HepG2 (cell line): Measurements from ENCODE around the gene CEP162. TPM values are rescaled to one million over a fixed set of nuclear protein-coding genes. Genes with fewer than 3 reads are reported as not detected.
A peak's percentile ranks its signal among the peaks of the same experiment; 100 is the strongest.

Experiments
- AKAP8 ChIP-seq: sonication (generic); formaldehyde crosslinking; IDR thresholded peaks from 2 replicates; pipeline ENCODE4 v1.5.1; 2020; ENCODE audit warnings: mild to moderate bottlenecking, missing genetic modification reagents
- ARNT2 ChIP-seq: sonication (generic); formaldehyde crosslinking; IDR thresholded peaks from 2 replicates; pipeline ENCODE4 v1.8.0; 2022; ENCODE audit warnings: mild to moderate bottlenecking, low read depth, missing genetic modification reagents, moderate library complexity
- ATF7 ChIP-seq, 2 experiments: fragments of 450-650 bp in 1 of 2; sonication (generic) in 1 of 2; formaldehyde crosslinking in 1 of 2; IDR thresholded peaks; 2 replicates each; pipeline versions ENCODE4 v1.4.0 to v1.6.1; 2016 to 2020; ENCODE audit warnings: antibody characterized with exemption in 1 of 2, mild to moderate bottlenecking in 1 of 2, missing genetic modification reagents in 1 of 2
- BORCS8-MEF2B ChIP-seq: sonication (generic); formaldehyde crosslinking; IDR thresholded peaks from 2 replicates; pipeline ENCODE4 v1.8.0; 2022; ENCODE audit warnings: mild to moderate bottlenecking, missing genetic modification reagents
- CBX1 ChIP-seq: IDR thresholded peaks from one replicate; pipeline ENCODE4 v1.6.1; 2016; ENCODE audit warnings: antibody characterized with exemption, low read depth
- DNMT3B ChIP-seq: conservative IDR thresholded peaks from 2 replicates; pipeline ENCODE4 v1.6.1; 2016; ENCODE audit warnings: missing biosample characterization, control low read depth
- EED ChIP-seq: sonication (generic); formaldehyde crosslinking; IDR thresholded peaks from 2 replicates; pipeline ENCODE4 v1.5.0; 2020; ENCODE audit warnings: mild to moderate bottlenecking, missing genetic modification reagents
- EHMT2 ChIP-seq: fragments of 200-600 bp; sonication (generic); IDR thresholded peaks from 2 replicates; pipeline ENCODE4 v1.7.0; 2017; ENCODE audit warnings: antibody characterized with exemption, low read depth, low read length, borderline replicate concordance
- FOSL1 ChIP-seq: sonication (generic); formaldehyde crosslinking; IDR thresholded peaks from 2 replicates; pipeline ENCODE4 v1.9.0; 2021; ENCODE audit warnings: missing genetic modification reagents, borderline replicate concordance
- GATAD1 ChIP-seq: IDR thresholded peaks from 2 replicates; pipeline ENCODE4 v1.6.1; 2016; ENCODE audit warnings: missing genetic modification reagents, missing compliant biosample characterization
- GTF2F1 ChIP-seq: fragments of 150-350 bp; IDR thresholded peaks from 2 replicates; pipeline ENCODE4 v1.6.1; 2014; ENCODE audit warnings: low read length
- MIXL1 ChIP-seq: IDR thresholded peaks from 2 replicates; pipeline ENCODE4 v1.6.1; 2016
- PRMT3 ChIP-seq: sonication (generic); formaldehyde crosslinking; IDR thresholded peaks from 2 replicates; pipeline ENCODE4 v1.8.1; 2022; ENCODE audit warnings: low read depth, mild to moderate bottlenecking, moderate library complexity, missing genetic modification reagents, borderline replicate concordance
- PTBP1 ChIP-seq: fragments of 200-400 bp; formaldehyde crosslinking; IDR thresholded peaks from 2 replicates; pipeline ENCODE4 v1.6.1; 2018; ENCODE audit warnings: low read length, low read depth; ENCODE audit not compliant: poor library complexity, severe bottlenecking
- RELA ChIP-seq: sonication (generic); formaldehyde crosslinking; IDR thresholded peaks from 2 replicates; pipeline ENCODE4 v1.4.0; 2020; ENCODE audit warnings: missing genetic modification reagents
- REPIN1 ChIP-seq: sonication (generic); formaldehyde crosslinking; IDR thresholded peaks from 2 replicates; pipeline ENCODE4 v1.8.0; 2022; ENCODE audit warnings: missing genetic modification reagents, low read depth, mild to moderate bottlenecking, borderline replicate concordance
- RFXAP ChIP-seq: sonication (generic); formaldehyde crosslinking; IDR thresholded peaks from 2 replicates; pipeline ENCODE4 v1.4.0; 2020; ENCODE audit warnings: missing genetic modification reagents, borderline replicate concordance
- RXRA ChIP-seq: sonication (generic); formaldehyde crosslinking; IDR thresholded peaks from 2 replicates; pipeline ENCODE4 v1.5.1; 2020; ENCODE audit warnings: missing genetic modification reagents
- RXRB ChIP-seq: IDR thresholded peaks from 2 replicates; pipeline ENCODE4 v1.6.1; 2016; ENCODE audit warnings: borderline replicate concordance, missing genetic modification reagents, missing compliant biosample characterization
- SATB2 ChIP-seq: sonication (generic); formaldehyde crosslinking; IDR thresholded peaks from 2 replicates; pipeline ENCODE4 v1.5.0; 2020; ENCODE audit warnings: missing genetic modification reagents
- SMYD3 ChIP-seq: sonication (generic); formaldehyde crosslinking; IDR thresholded peaks from 2 replicates; pipeline ENCODE4 v1.8.1; 2023; ENCODE audit warnings: mild to moderate bottlenecking, missing genetic modification reagents
- SPEN ChIP-seq: sonication (generic); formaldehyde crosslinking; IDR thresholded peaks from 2 replicates; pipeline ENCODE4 v1.5.1; 2020; ENCODE audit warnings: low read depth, mild to moderate bottlenecking, missing genetic modification reagents
- USF2 ChIP-seq, 2 experiments: sonication (generic) in 1 of 2; formaldehyde crosslinking in 1 of 2; IDR thresholded peaks; 2 replicates each; pipeline versions ENCODE4 v1.5.1 to v1.6.1; 2011 to 2020; ENCODE audit warnings: borderline replicate concordance in 1 of 2, low read depth in 1 of 2, low read length in 1 of 2, mild to moderate bottlenecking in 1 of 2, missing genetic modification reagents in 1 of 2, moderate library complexity in 1 of 2
- YEATS2 ChIP-seq: sonication (generic); formaldehyde crosslinking; IDR thresholded peaks from 2 replicates; pipeline ENCODE4 v1.4.0; 2020; ENCODE audit warnings: missing genetic modification reagents, borderline replicate concordance
- ZFP90 ChIP-seq: sonication (generic); formaldehyde crosslinking; IDR thresholded peaks from 2 replicates; pipeline ENCODE4 v1.8.0; 2022; ENCODE audit warnings: missing genetic modification reagents, mild to moderate bottlenecking, inconsistent platforms, borderline replicate concordance
- ZNF414 ChIP-seq: sonication (generic); formaldehyde crosslinking; IDR thresholded peaks from 2 replicates; pipeline ENCODE4 v1.5.0; 2020; ENCODE audit warnings: missing genetic modification reagents
- ZNF598 ChIP-seq: sonication (generic); formaldehyde crosslinking; IDR thresholded peaks from 2 replicates; pipeline ENCODE4 v1.5.1; 2020; ENCODE audit warnings: mild to moderate bottlenecking, missing genetic modification reagents, borderline replicate concordance
- ZNF644 ChIP-seq: IDR thresholded peaks from 2 replicates; pipeline ENCODE4 v1.6.1; 2016; ENCODE audit warnings: low read depth
- ZNF703 ChIP-seq: sonication (generic); formaldehyde crosslinking; IDR thresholded peaks from 2 replicates; pipeline ENCODE4 v1.5.1; 2020; ENCODE audit warnings: missing genetic modification reagents, mild to moderate bottlenecking, moderate library complexity, borderline replicate concordance
- ZNF720 ChIP-seq: sonication (generic); formaldehyde crosslinking; IDR thresholded peaks from 2 replicates; pipeline ENCODE4 v1.4.0; 2020; ENCODE audit warnings: missing genetic modification reagents
- polyA plus RNA-seq, 8 experiments: library from polyadenylated mRNA; depleted of rRNA in 3 of 8; stranded (reverse) in 7 of 8; unstranded in 1 of 8; fragments of >200 nt; fragmentation: Illumina TruSeq in 4 of 8; extraction: Trizol in 4 of 8; gene quantifications; 2 replicates each; pipeline versions ENCODE4 v1.2.1 to v1.2.3, GENCODE V29; 2011 to 2016; ENCODE audit warnings: low read depth in 4 of 8, missing spikeins in 1 of 8, mixed read lengths in 1 of 8; ENCODE audit not compliant: insufficient read depth in 1 of 8
- total RNA-seq, 5 experiments: library from RNA; depleted of rRNA; stranded (reverse); fragments of >200 nt; fragmentation: Illumina TruSeq; extraction: Trizol; gene quantifications; 2 replicates each; pipeline ENCODE4 v1.2.3, GENCODE V29; 2016; ENCODE audit warnings: low read depth in 1 of 5

Gene CEP162
- total and polyA plus RNA-seq, 2 of the 13 experiments (the other 11 are each of a cell fraction or from before 2014, with no cell fraction given), result 0.50 to 7.9 TPM

GRCh38 chr6:84269947-84270733 lies 42.7 kb upstream of the CEP162 start (continued):
- TF ChIP-seq GTF2F1 (no peak), PRMT3 (no peak), FOSL1 (CRISPR knock-in tag) (no peak), RFXAP (no peak), PTBP1 (no peak), REPIN1 (CRISPR knock-in tag) (peak; percentile 24; the same call in 1 of the 2 replicates), USF2 (IDR thresholded peaks at IDR 0.05; ENCODE audit: low read depth, low read length) (no peak), USF2 (CRISPR knock-in tag; IDR thresholded peaks at IDR 0.05; ENCODE audit: borderline replicate concordance) (no peak), CBX1 (no peak), EHMT2 (peak; percentile 65), ZNF644 (CRISPR knock-in tag) (0 out of 2 replicates have a peak, but pooled peaks have one; percentile 33), GATAD1 (no peak), ARNT2 (CRISPR knock-in tag) (no peak), YEATS2 (CRISPR knock-in tag) (no peak), ZNF414 (no peak), ZNF598 (CRISPR knock-in tag) (no peak), ZFP90 (CRISPR knock-in tag) (no peak), SMYD3 (CRISPR knock-in tag) (no peak), ZNF703 (CRISPR knock-in tag) (no peak), RXRA (CRISPR knock-in tag) (no peak), EED (no peak), ATF7 (IDR thresholded peaks at IDR 0.05) (peak; percentile 61), ATF7 (CRISPR knock-in tag; IDR thresholded peaks at IDR 0.05) (peak; percentile 36; the same call in 1 of the 2 replicates), SATB2 (CRISPR knock-in tag) (no peak), ZNF720 (CRISPR knock-in tag) (no peak), SPEN (CRISPR knock-in tag) (no peak), RELA (no peak), DNMT3B (no peak), MIXL1 (CRISPR knock-in tag) (peak; percentile 51; the same call in 1 of the 2 replicates), AKAP8 (CRISPR knock-in tag) (no peak), BORCS8-MEF2B (no peak), RXRB (CRISPR knock-in tag) (peak; percentile 39; the same call in 1 of the 2 replicates)
